Immature natural killer cell (primary cell): ENCODE data around the gene ACTR3. TPM values are rescaled to one million over a fixed set of nuclear protein-coding genes. Genes with fewer than 3 reads are reported as not detected.
"Not testable (repeated sequence)": the region's sequence is repeated elsewhere in the genome, so short reads cannot be mapped to it uniquely, and the experiment has no call there.

Experiments
- DNase-seq, 3 donors: peaks; one replicate each; pipeline ENCODE4 v3.0.0; 2022; ENCODE audit warnings: mixed read lengths in 1 of 3
- H3K27ac Mint-ChIP-seq, 6 donors: one replicate each; pipeline ENCODE4 v1.8.0; 2020; ENCODE audit warnings: mixed read lengths in 6 of 6, mild to moderate bottlenecking in 5 of 6, inconsistent platforms in 4 of 6, moderate library complexity in 3 of 6
- H3K27me3 Mint-ChIP-seq, 3 donors: one replicate each; pipeline ENCODE4 v1.8.0; 2020 to 2021; ENCODE audit warnings: low read depth in 3 of 3, mild to moderate bottlenecking in 3 of 3, mixed read lengths in 3 of 3, moderate library complexity in 3 of 3, inconsistent platforms in 1 of 3
- H3K36me3 Mint-ChIP-seq, 3 donors: one replicate each; pipeline ENCODE4 v1.8.0; 2020; ENCODE audit warnings: mixed read lengths in 3 of 3, inconsistent platforms in 2 of 3, mild to moderate bottlenecking in 2 of 3
- H3K4me1 Mint-ChIP-seq, 2 donors: one replicate each; pipeline ENCODE4 v1.8.0; 2020; ENCODE audit warnings: inconsistent platforms in 2 of 2, mild to moderate bottlenecking in 2 of 2, mixed read lengths in 2 of 2, moderate library complexity in 1 of 2
- H3K4me3 Mint-ChIP-seq, 5 donors: one replicate each; pipeline ENCODE4 v1.8.0; 2020; ENCODE audit warnings: mild to moderate bottlenecking in 5 of 5, mixed read lengths in 5 of 5, inconsistent platforms in 3 of 5, moderate library complexity in 3 of 5
- H3K9me3 Mint-ChIP-seq, 6 donors: one replicate each; pipeline ENCODE4 v1.8.0; 2020; ENCODE audit warnings: mild to moderate bottlenecking in 6 of 6, mixed read lengths in 6 of 6, inconsistent platforms in 4 of 6, moderate library complexity in 3 of 6
- polyA plus RNA-seq, 3 donors: library from polyadenylated mRNA; unstranded; fragments of 300-500 nt; fragmentation: Illumina TruSeq; gene quantifications; one replicate each; pipeline ENCODE4 v1.2.3, GENCODE V29; 2021

Gene ACTR3
- polyA plus RNA-seq, 3 donors from 2014 or later, result 501 to 732 (median 726) TPM

GRCh38 chr2:113925884-113926283, 36.0 kb downstream of the ACTR3 start:
- no peak for DNase-seq
- Mint-ChIP-seq H3K9me3 (no peaks in the 10 kb centered on the region), H3K4me3 (no peak overlapping the region), H3K4me1 (peaks cover 23 to 54% of the 10 kb centered on the region in 2 donors), H3K27me3 (peaks cover 0 to 2% (median 0%) of the 10 kb centered on the region in 3 donors), H3K36me3 (peaks cover 2 to 26% (median 20%) of the 10 kb centered on the region in 3 donors), H3K27ac (no peak overlapping the region)

GRCh38 chr2:113926314-113926713, 36.4 kb downstream of the ACTR3 start:
- H3K4me3 Mint-ChIP-seq, result no peak overlapping the region
- no peak for DNase-seq
- peaks cover 25 to 59% of the 10 kb centered on the region in 2 donors for H3K4me1 Mint-ChIP-seq
- H3K36me3 Mint-ChIP-seq, result peaks cover 0 to 26% (median 22%) of the 10 kb centered on the region in 3 donors
- H3K27me3 Mint-ChIP-seq, result peaks cover 0 to 2% (median 0%) of the 10 kb centered on the region in 3 donors
- no peaks in the 10 kb centered on the region for H3K9me3 Mint-ChIP-seq
- peak overlapping the region in 5 of 6 donors; percentile 33 to 65 (median 58) for H3K27ac Mint-ChIP-seq

GRCh38 chr2:113930448-113930847, 40.6 kb downstream of the ACTR3 start:
- H3K27ac Mint-ChIP-seq, result peak overlapping the region in 5 of 6 donors; percentile 14 to 51 (median 45)
- no peak overlapping the region for H3K4me3 Mint-ChIP-seq
- H3K27me3 Mint-ChIP-seq, result no peaks in the 10 kb centered on the region
- no peaks in the 10 kb centered on the region for H3K9me3 Mint-ChIP-seq
- DNase-seq, result no peak
- peaks cover 0 to 35% (median 23%) of the 10 kb centered on the region in 3 donors for H3K36me3 Mint-ChIP-seq
- H3K4me1 Mint-ChIP-seq, result peaks cover 31 to 90% of the 10 kb centered on the region in 2 donors

- H3K9me3 Mint-ChIP-seq, result peaks cover 0 to 3% (median under 1%) of the 10 kb centered on the region in 6 donors
These were observed 47.6 kb downstream of the ACTR3 start for GRCh38 chr2:113937501-113937900.

GRCh38 chr2:113940891-113941290, 51.0 kb downstream of the ACTR3 start:
- DNase-seq, result no peak
- Mint-ChIP-seq H3K4me3 (no peak overlapping the region), H3K27me3 (peaks cover 0 to 5% (median 0%) of the 10 kb centered on the region in 3 donors), H3K36me3 (peaks cover 35 to 40% (median 38%) of the 10 kb centered on the region in 3 donors), H3K27ac (no peak overlapping the region), H3K9me3 (peaks cover 0 to 3% (median under 1%) of the 10 kb centered on the region in 6 donors), H3K4me1 (peaks cover 15 to 30% of the 10 kb centered on the region in 2 donors)

More at GRCh38 chr2:113937501-113937900, 47.6 kb downstream of the ACTR3 start:
- Mint-ChIP-seq H3K27ac (peak overlapping the region in 5 of 6 donors; percentile 1 to 76 (median 48)), H3K4me3 (no peak overlapping the region), H3K27me3 (peaks cover 0 to 5% (median 0%) of the 10 kb centered on the region in 3 donors), H3K36me3 (peaks cover 33 to 45% (median 35%) of the 10 kb centered on the region in 3 donors), H3K4me1 (peaks cover 24 to 56% of the 10 kb centered on the region in 2 donors)
- no peak for DNase-seq

- not testable (repeated sequence) for H3K4me3 Mint-ChIP-seq, H3K9me3 Mint-ChIP-seq, DNase-seq, H3K27me3 Mint-ChIP-seq
- Mint-ChIP-seq H3K27ac (peak overlapping the region in 3 of 6 donors; percentile 24 to 71 (median 57)), H3K4me1 (peaks cover 2 to 20% of the 10 kb centered on the region in 2 donors), H3K36me3 (peaks cover 29 to 39% (median 39%) of the 10 kb centered on the region in 3 donors)
These were observed 55.9 kb downstream of the ACTR3 start for GRCh38 chr2:113945784-113946183.

GRCh38 chr2:113950906-113951305, 61.0 kb downstream of the ACTR3 start:
- not testable (repeated sequence) for H3K27me3 Mint-ChIP-seq, H3K4me3 Mint-ChIP-seq, DNase-seq, H3K9me3 Mint-ChIP-seq
- Mint-ChIP-seq H3K27ac (peak overlapping the region in 3 of 6 donors; percentile 23 to 45 (median 30)), H3K36me3 (peaks cover 22 to 49% (median 44%) of the 10 kb centered on the region in 3 donors), H3K4me1 (peaks cover 6 to 51% of the 10 kb centered on the region in 2 donors)

GRCh38 chr2:113961000-113961399, 71.1 kb downstream of the ACTR3 start:
- no peaks in the 10 kb centered on the region for H3K27me3 Mint-ChIP-seq
- no peak overlapping the region for H3K27ac Mint-ChIP-seq
- H3K4me1 Mint-ChIP-seq, result peaks cover 4 to 53% of the 10 kb centered on the region in 2 donors
- H3K4me3 Mint-ChIP-seq, result no peak overlapping the region
- H3K36me3 Mint-ChIP-seq, result peaks cover 0 to 16% (median 0%) of the 10 kb centered on the region in 3 donors
- H3K9me3 Mint-ChIP-seq, result no peaks in the 10 kb centered on the region
- DNase-seq, result no peak

- Mint-ChIP-seq H3K4me3 (no peak overlapping the region), H3K4me1 (peaks cover 10 to 55% of the 10 kb centered on the region in 2 donors), H3K9me3 (no peaks in the 10 kb centered on the region), H3K36me3 (peaks cover 0 to 3% (median 0%) of the 10 kb centered on the region in 3 donors), H3K27me3 (no peaks in the 10 kb centered on the region), H3K27ac (peak overlapping the region in 5 of 6 donors; percentile 1 to 55 (median 35))
- DNase-seq, result no peak
These were observed 73.0 kb downstream of the ACTR3 start for GRCh38 chr2:113962692-113963480.

GRCh38 chr2:113963965-113964364, 74.1 kb downstream of the ACTR3 start:
- Mint-ChIP-seq H3K9me3 (no peaks in the 10 kb centered on the region), H3K27me3 (no peaks in the 10 kb centered on the region), H3K4me1 (peaks cover 13 to 62% of the 10 kb centered on the region in 2 donors), H3K36me3 (peaks cover 0 to 3% (median 0%) of the 10 kb centered on the region in 3 donors), H3K4me3 (no peak overlapping the region), H3K27ac (peak overlapping the region in 1 of 6 donors; percentile 52)
- DNase-seq, result no peak

- no peak for DNase-seq
- Mint-ChIP-seq H3K27ac (peak overlapping the region in 1 of 6 donors; percentile 60), H3K27me3 (no peaks in the 10 kb centered on the region), H3K4me3 (no peak overlapping the region), H3K36me3 (no peaks in the 10 kb centered on the region), H3K4me1 (peaks cover 13 to 60% of the 10 kb centered on the region in 2 donors), H3K9me3 (no peaks in the 10 kb centered on the region)
These were observed 74.5 kb downstream of the ACTR3 start for GRCh38 chr2:113964436-113964835.

GRCh38 chr2:113965228-113965627, 75.3 kb downstream of the ACTR3 start:
- H3K9me3 Mint-ChIP-seq, result no peaks in the 10 kb centered on the region
- no peak overlapping the region for H3K4me3 Mint-ChIP-seq
- no peaks in the 10 kb centered on the region for H3K27me3 Mint-ChIP-seq
- no peaks in the 10 kb centered on the region for H3K36me3 Mint-ChIP-seq
- H3K27ac Mint-ChIP-seq, result peak overlapping the region in 1 of 6 donors; percentile 69
- DNase-seq, result no peak
- H3K4me1 Mint-ChIP-seq, result peaks cover 13 to 58% of the 10 kb centered on the region in 2 donors

- no peaks in the 10 kb centered on the region for H3K36me3 Mint-ChIP-seq
- no peak for DNase-seq
These were observed 75.8 kb downstream of the ACTR3 start for GRCh38 chr2:113965644-113966043.

GRCh38 chr2:113966171-113966570, 76.3 kb downstream of the ACTR3 start:
- peaks cover 17 to 52% of the 10 kb centered on the region in 2 donors for H3K4me1 Mint-ChIP-seq
- H3K27ac Mint-ChIP-seq, result peak overlapping the region in 5 of 6 donors; percentile 5 to 81 (median 60)
- peaks cover 0 to 2% (median 0%) of the 10 kb centered on the region in 3 donors for H3K36me3 Mint-ChIP-seq
- no peaks in the 10 kb centered on the region for H3K9me3 Mint-ChIP-seq
- no peaks in the 10 kb centered on the region for H3K27me3 Mint-ChIP-seq
- no peak overlapping the region for H3K4me3 Mint-ChIP-seq
- DNase-seq, result no peak

More at GRCh38 chr2:113965644-113966043, 75.8 kb downstream of the ACTR3 start:
- H3K27me3 Mint-ChIP-seq, result no peaks in the 10 kb centered on the region
- H3K27ac Mint-ChIP-seq, result peak overlapping the region in 5 of 6 donors; percentile 0 to 81 (median 51)
- H3K4me3 Mint-ChIP-seq, result no peak overlapping the region
- peaks cover 16 to 53% of the 10 kb centered on the region in 2 donors for H3K4me1 Mint-ChIP-seq
- no peaks in the 10 kb centered on the region for H3K9me3 Mint-ChIP-seq
